ENCODE data around the gene ITSN2. TPM values are rescaled to one million over a fixed set of nuclear protein-coding genes. Genes with fewer than 3 reads are reported as not detected.
A peak's percentile ranks its signal among the peaks of the same experiment; 100 is the strongest.

The ITSN2 gene
- total RNA-seq, 1 donor from 2014 or later = 19.6 TPM

DNA sequence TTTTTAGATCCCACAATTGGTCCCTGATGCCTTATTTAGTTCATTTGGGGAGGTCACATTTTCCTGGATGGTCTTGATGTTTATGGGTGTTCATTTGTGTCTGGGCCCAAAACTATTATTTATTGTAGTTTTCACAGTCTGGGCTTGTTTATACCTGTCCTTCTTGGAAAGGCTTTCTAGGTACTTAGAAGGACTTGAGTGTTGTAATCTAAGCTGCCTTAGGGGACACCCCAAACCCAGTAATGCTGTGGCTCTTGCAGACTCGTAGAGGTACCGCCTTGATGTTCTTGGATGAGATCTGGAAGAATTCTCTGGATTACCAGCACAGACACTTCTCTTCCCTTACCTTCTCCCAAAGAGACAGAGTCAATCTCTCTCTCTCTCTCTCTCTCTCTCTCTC lies 25.0 kb upstream of the ITSN2 start:
- Mint-ChIP-seq H3K4me3 (no peak overlapping the region), H3K9me3 (no peaks in the 10 kb centered on the region)
- TF ChIP-seq, protein P1, sequence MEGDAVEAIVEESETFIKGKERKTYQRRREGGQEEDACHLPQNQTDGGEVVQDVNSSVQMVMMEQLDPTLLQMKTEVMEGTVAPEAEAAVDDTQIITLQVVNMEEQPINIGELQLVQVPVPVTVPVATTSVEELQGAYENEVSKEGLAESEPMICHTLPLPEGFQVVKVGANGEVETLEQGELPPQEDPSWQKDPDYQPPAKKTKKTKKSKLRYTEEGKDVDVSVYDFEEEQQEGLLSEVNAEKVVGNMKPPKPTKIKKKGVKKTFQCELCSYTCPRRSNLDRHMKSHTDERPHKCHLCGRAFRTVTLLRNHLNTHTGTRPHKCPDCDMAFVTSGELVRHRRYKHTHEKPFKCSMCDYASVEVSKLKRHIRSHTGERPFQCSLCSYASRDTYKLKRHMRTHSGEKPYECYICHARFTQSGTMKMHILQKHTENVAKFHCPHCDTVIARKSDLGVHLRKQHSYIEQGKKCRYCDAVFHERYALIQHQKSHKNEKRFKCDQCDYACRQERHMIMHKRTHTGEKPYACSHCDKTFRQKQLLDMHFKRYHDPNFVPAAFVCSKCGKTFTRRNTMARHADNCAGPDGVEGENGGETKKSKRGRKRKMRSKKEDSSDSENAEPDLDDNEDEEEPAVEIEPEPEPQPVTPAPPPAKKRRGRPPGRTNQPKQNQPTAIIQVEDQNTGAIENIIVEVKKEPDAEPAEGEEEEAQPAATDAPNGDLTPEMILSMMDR (IDR thresholded peaks at IDR 0.05; ENCODE audit: unreplicated experiment) = no peak

DNA sequence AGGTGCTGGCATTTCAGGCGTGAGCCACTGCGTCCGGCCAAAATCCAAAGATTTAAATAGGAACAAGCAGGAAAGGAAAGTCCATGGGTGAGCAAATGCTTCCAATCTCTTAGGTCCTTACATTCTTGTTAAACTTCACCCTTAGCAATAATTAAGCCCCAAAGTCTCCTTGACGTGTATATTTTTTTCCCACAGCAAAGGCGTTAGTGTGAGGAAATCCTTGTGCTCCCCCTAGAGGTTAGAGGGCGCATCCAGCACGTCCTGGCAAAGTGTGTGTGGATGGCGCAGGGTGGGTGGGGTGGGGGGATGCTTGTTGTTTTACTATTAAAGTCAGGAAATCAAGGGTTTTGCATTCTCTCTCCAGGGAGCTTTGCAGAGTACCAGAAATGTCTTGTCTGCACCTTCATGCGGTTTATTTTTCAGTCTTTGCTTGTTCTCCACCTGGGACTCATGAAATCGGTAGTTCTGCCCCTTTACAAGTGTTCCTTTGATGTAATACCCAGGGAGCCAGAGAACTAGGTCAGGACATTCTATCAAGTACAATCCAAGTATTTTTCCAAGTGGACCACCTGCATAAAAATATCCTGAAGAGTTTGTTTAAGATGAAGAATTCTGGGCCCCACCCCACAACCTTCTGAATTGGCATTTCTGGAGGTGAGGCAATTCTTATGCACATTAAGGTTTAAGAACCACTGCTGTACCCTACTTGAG lies 22.2 kb upstream of the ITSN2 start:
- H3K27ac Mint-ChIP-seq = no peak overlapping the region
- DNase-seq (ENCODE audit: low spot score in 2 of 2, unreplicated experiment in 2 of 2) = peak in 1 of 2 experiments; percentile 60
- no peaks in the 10 kb centered on the region for H3K36me3 Mint-ChIP-seq
- TF ChIP-seq, protein P1 (IDR thresholded peaks at IDR 0.05; ENCODE audit: unreplicated experiment) = peak; percentile 65
- H3K4me3 Mint-ChIP-seq = no peak overlapping the region
- no peaks in the 10 kb centered on the region for H3K9me3 Mint-ChIP-seq
- H3K4me1 Mint-ChIP-seq = no peaks in the 10 kb centered on the region
- no peaks in the 10 kb centered on the region for H3K27me3 Mint-ChIP-seq (ENCODE audit: low read depth)

More for the DNA sequence above, 25.0 kb upstream of the ITSN2 start:
- Mint-ChIP-seq H3K36me3 (no peaks in the 10 kb centered on the region), H3K27me3 (ENCODE audit: low read depth) (no peaks in the 10 kb centered on the region), H3K4me1 (no peaks in the 10 kb centered on the region), H3K27ac (no peak overlapping the region)
- no peak for DNase-seq (ENCODE audit: low spot score in 2 of 2, unreplicated experiment in 2 of 2)

DNA sequence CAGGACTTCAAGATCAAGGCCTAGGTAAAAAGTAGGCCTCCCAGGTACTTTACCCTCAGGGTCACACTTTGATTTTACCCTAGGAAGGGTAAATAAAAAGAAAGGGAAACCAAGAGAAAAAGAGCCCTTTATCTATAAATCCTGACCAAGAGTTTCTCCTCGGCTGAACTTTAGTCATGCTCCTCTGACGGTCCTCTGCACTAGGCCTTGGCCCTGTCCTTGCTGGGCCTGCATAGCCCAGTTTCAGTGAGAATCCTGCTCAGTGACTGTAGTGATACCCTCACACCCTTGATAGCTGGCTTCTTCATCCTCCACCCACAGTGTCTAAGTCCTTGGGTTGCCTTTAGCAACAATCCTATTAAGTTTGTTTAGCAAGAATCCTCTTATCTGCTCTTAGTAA lies 20.5 kb upstream of the ITSN2 start:
- Mint-ChIP-seq H3K36me3 (no peaks in the 10 kb centered on the region), H3K9me3 (no peaks in the 10 kb centered on the region), H3K27me3 (ENCODE audit: low read depth) (no peaks in the 10 kb centered on the region), H3K4me1 (no peaks in the 10 kb centered on the region), H3K27ac (no peak overlapping the region), H3K4me3 (no peak overlapping the region)
- TF ChIP-seq, protein P1 (IDR thresholded peaks at IDR 0.05; ENCODE audit: unreplicated experiment) = no peak
- no peak for DNase-seq (ENCODE audit: low spot score in 2 of 2, unreplicated experiment in 2 of 2)

- no peaks in the 10 kb centered on the region for H3K36me3 Mint-ChIP-seq
- no peak overlapping the region for H3K27ac Mint-ChIP-seq
- TF ChIP-seq, protein P1 (IDR thresholded peaks at IDR 0.05; ENCODE audit: unreplicated experiment) = no peak
- no peak for DNase-seq (ENCODE audit: low spot score in 2 of 2, unreplicated experiment in 2 of 2)
- H3K4me3 Mint-ChIP-seq = no peak overlapping the region
- no peaks in the 10 kb centered on the region for H3K9me3 Mint-ChIP-seq
- no peaks in the 10 kb centered on the region for H3K4me1 Mint-ChIP-seq
- no peaks in the 10 kb centered on the region for H3K27me3 Mint-ChIP-seq (ENCODE audit: low read depth)
These were observed 15.2 kb upstream of the ITSN2 start for GRCh38 chr2:24375349-24376087.

DNA sequence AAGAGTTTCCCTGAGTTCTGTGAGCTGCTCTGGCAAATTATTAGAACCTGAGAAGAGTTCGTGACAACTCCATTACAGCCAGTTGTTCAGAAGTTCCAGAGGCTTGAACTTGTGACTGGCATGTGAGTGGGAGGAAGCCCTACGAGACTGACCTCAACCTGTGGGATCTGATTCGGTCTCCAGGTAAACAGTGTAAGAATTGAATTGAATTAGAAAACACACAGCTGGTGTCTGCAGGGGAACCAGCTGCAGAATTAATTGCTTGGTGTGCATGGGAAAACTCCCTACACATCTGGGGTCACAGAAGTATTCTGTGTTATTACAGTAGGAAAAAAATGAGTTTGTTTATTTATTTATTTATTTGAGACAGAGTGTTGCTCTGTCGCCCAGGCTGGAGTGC lies 14.0 kb upstream of the ITSN2 start:
- H3K4me1 Mint-ChIP-seq = no peaks in the 10 kb centered on the region
- H3K27ac Mint-ChIP-seq = no peak overlapping the region
- H3K9me3 Mint-ChIP-seq = no peaks in the 10 kb centered on the region
- H3K4me3 Mint-ChIP-seq = no peak overlapping the region
- TF ChIP-seq, protein P1 (IDR thresholded peaks at IDR 0.05; ENCODE audit: unreplicated experiment) = no peak
- H3K36me3 Mint-ChIP-seq = no peaks in the 10 kb centered on the region
- DNase-seq (ENCODE audit: low spot score in 2 of 2, unreplicated experiment in 2 of 2) = no peak
- H3K27me3 Mint-ChIP-seq (ENCODE audit: low read depth) = no peaks in the 10 kb centered on the region
